ENCODE results near the gene PPP1CA.

DNA sequence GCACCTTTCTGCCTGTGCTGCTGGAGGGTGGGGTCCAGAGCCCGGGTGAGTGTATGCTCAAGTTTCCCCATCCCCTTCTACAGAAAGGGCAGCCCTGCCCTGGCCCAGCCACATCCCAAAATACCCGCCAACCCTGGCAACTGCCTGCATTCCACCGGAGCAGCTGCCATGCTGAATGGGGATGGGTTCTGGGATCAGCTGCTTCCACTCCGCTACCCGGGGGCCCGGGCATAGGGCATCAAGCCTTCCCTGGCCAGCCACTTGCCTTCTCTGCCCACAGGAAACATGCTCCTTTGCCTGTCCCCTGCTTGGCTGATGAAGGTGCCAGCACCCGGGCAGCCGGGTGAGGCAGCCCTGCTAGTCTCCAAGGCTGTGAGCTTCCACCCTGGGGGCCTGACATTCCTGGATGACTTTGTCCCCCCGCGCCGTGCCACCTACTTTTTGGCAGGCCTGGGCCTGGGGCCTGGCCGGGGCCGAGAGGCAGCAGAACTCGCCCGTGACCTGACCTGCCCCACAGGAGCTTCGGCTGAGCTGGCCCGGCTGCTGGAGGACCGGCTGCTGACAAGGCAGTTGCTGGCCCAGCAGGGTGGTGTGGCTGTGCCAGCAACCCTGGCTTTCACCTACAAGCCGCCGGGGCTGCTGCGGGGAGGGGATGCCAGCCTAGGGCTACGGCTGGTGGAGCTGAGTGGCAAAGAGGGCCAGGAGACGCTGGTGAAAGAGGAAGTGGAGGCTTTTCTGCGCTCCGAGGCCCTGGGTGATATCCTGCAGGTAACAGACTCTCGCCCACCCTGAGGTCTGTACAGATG lies 17.0 kb upstream of the PPP1CA start:
- no peak for TF ChIP-seq CTCF (IDR thresholded peaks at IDR 0.05; ENCODE audit: low read depth, low read length, poor library complexity, severe bottlenecking)
- TF ChIP-seq EZH2phosphoT487 (IDR thresholded peaks at IDR 0.05; ENCODE audit: borderline replicate concordance, low read length), result no peak

Data from DOHH2 (cell line).